NCI-H524 treated with DMSO at 0.1 percent for 48 hours (cell line): ENCODE results near the gene ZBTB21.
"Not testable (repeated sequence)": the region's sequence is repeated elsewhere in the genome, so short reads cannot be mapped to it uniquely, and the experiment has no call there.

Source experiments
- DNase-seq: peaks from one replicate; lab custom pipeline; 2025; lab: John Stamatoyannopoulos, UW

ZBTB21 gene

DNA sequence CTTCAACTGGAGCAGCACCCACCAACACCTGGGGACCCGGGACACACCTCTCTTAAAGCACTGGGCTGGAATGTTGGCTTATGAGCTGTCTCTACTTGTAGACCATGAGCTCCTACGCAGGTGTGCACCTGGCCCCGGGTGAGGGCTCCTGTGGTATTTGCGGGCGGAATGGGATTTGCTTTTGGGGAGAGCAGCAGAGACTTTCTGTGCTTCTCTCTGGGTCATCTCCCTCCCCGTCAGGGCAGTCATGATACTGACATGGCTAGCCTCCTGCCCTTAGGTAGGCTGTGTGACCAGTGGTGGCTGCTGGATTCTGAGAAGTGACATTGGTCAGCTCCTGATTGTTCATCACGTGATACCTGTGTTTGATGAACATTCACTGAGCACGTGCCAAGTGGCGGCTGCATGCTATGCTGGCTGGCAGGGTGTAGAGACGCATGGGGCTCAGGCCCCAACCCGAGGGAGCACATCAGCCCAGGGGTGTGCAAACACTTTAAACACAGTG, 9.0 kb upstream of the ZBTB21 start:
- DNase-seq: no peak

DNA sequence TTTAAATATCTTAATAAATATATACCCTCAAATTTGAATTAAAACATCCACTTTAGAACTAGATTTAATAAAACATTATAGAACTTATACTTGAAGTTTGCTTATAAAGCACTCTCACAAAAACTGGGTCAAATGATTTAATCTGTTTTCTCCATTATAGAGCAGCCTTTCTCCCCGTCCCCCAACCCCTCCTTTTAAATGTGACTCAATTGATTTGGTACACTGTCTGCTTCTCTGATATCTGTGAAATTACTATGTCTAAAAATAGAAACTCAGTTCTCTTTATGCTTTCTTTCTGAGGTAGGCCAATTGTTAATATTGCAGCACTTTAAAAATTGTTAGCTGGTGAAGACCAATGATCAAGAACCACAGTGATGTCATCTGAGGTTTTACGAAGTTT, 6.9 kb upstream of the ZBTB21 start:
- DNase-seq: no peak

DNA sequence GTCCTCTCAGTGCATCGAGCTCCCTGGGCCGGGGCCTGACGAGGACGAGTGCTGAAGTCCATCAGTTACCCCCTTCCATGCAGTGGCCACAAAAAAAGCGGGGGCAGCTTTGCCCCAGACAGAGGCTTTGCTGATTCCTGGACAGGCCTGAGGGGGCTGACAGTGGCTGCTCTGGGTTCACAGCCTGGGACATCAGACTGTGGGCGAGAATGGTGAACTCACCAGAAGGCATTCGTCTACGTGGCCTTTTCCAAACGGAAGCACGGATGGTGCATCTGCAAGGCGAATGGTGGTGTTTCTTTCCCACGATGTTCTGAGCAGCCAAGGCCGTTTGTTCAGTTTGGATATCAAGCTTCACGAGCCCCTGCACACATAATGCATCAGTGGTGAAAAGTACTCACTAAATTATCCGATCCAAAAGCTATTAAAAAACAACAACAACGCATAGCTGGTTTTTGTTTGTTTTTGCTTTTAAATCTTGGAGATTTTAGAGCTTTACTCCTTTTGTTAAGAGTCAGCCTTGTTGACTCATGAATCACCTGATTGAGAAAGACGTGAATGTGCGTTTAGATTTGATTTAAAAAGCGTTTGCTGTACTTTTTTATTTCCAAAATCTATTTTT, 6.3 kb upstream of the ZBTB21 start:
- no peak for DNase-seq

DNA sequence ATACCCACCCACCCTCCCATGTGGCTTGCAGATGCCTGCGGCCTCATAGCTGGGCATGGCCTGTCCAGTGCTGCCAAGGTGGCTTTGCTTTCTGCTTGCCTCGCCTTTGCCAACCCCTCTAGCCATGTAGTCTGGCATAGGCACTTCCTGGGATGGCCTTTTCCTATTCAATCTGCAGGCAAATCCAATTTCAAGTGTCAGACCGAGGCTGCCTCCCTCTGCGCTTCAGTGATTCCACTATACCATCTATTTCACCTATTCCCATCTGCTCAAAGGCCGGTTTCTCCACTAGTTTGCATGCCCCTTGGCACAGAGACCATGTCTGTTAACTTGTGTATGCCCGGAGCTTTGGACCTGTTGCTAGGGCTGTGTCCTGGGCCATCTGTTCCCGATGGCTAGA, 3.8 kb upstream of the ZBTB21 start:
- no peak for DNase-seq

GRCh38 chr21:42013376-42013775, 3.2 kb upstream of the ZBTB21 start:
- DNase-seq: peak; percentile 39

DNA sequence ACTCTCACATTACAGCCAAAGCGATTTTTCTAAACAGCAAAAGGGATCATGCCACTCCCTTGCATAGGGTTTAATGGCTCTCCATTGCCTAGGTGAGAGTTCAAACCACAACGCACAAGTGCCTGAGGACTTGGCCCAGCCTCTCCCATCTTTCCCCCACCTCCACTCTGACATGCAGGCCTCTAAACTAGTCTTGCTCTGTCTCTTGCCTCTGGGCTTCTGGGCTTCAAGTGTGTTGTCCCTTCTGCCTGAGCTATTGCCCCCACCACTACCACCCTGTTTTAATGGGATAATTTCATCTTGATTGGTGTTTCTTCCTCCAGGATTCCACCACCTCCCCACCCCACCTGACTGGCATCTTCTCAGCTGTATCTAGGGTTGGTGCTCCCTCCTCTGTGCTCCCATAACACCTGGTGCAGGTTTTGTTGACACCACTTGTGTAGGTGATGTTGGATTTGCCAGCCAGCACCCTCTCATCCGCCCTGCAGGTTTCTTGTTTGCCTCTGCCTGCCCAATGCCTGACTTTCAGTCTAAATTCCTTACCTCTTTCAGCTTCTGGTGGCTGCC, 2.7 kb upstream of the ZBTB21 start:
- no peak for DNase-seq

DNA sequence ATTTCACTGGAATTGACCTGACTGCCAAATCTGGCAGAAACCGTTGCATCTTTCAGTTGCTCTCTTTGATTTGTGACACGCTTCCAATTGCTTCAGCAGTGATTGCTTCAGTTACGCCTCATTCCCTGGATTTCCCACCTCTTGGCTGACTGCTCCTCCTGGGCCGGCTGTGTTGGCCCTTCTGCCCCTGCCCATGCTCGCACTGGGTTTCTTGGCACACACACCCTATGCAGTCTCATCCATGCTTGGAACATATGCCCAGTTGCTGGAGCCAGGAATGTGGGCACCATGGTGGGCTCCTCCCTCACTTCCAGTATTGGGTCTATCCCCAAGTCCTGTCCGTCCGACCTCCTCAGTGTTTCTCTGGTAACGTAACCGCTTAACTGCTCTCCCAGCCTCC, 2.2 kb upstream of the ZBTB21 start:
- DNase-seq: no peak

- DNase-seq: no peak
Measured at GRCh38 chr21:42010507-42011495, 641 bp upstream of the ZBTB21 start.

DNA sequence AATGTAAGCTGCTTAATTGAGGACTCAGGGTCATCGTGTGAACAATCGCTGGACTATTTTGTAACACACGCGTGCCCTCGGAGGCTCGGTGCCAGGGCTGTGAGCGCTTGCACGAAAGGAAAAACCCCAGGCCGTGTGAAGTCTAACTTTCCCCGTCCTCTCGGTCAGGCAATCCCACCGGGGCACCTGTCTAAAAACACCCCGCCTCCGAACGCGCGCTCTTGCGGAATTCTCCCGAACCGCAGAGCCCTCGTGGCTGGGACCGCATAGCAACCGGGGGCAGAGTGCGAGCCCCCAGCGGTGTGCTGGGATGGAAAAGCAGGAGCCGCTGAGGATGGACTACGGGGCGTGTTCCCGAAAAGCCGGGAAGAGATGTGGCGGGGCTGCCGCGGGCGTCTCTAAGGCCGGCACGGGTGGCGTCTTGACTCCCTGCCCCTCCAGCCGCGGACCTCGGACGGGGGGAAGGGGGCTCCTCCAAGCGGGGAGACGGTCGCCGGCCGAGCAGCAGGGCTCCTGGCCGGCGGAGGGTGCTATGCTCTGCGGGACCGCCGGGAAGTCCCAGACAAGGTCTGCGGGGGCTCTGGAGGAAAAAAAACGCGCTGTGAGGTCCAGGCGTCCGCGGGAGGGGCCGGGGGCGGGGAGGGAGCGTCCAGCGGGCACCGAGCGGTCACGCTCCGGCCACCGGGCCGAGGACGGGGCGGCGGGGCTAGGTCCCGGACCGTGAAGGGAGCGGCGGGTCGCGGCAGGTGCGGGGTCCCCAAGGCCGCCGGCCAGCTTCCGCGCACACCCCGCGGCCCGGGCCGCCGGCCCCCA, 936 bp downstream of the ZBTB21 start:
- DNase-seq: no peak

DNA sequence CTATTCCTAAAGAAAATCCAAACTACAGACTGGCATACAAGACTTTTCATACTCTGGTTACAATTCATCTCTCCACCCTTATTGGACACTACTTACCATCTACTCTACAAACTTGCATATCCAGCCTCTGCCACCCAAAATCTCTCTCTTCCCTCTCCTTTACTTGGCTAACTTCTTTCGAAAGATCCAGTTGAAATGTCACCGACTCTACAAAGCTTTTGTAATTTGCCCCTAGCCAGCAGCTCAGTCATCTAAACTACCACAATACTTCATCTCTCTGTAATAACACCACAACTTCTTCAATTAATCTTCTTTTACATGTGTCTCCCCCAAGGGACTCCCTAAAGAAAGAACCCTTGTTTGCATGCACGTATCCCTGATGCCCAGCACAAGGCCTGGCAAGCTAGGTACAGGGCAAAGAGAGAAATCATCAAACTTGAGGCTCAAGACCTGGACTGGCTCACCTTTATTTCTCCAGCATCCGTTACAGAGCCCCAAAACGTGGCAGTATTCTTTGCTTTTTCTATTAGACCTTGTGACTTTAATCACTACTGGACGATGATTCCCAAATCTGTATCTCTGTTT, 2.7 kb downstream of the ZBTB21 start:
- DNase-seq: no peak

GRCh38 chr21:42006765-42007164, 3.4 kb downstream of the ZBTB21 start:
- no peak for DNase-seq

- no peak for DNase-seq
Measured at GRCh38 chr21:42004406-42005199, 5.6 kb downstream of the ZBTB21 start.

DNA sequence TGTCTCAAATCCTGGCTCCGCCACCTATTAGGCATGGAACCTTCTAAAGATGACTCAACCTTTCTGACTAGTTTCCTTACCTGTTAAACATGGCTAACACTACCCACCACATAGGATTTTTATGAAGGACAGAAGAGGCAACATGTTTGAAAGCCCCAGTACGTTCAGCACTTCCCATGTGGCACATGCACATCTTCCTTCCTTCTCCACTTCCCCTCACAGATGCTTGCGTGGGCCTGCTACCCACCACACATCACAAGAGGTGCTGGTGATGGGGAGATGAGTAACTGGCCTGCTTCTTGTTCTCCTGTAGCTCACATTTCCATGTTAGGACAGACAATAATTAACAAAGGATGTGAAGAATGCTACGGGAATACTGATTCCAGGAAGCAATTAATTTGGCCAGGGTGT, 7.1 kb downstream of the ZBTB21 start:
- DNase-seq: no peak

- DNase-seq: no peak
Measured at GRCh38 chr21:42002421-42002958, 7.7 kb downstream of the ZBTB21 start.

- DNase-seq: no peak
Measured at GRCh38 chr21:42001781-42002180, 8.4 kb downstream of the ZBTB21 start.

- DNase-seq: no peak
Measured at GRCh38 chr21:42000908-42001307, 9.3 kb downstream of the ZBTB21 start.

DNA sequence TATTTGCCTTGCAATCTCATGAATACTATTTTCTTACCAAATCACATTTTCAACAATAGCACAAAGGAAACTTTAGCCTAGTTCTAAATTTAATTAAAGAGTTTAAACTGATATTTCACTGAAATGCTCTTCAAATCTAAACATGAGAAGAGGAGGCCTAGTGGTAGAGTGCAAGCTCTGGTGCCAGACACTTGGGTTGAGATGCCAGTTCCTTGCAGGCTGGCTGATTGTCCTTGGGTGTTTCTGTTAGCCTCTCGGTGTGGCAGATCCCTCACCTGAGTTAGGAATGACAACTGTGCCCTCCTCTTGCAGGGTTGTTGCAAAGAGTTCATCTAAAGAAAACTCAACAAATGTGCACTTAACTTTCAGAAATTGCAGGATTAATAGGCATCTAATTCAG, 12.5 kb downstream of the ZBTB21 start:
- DNase-seq: no peak

- no peak for DNase-seq
Measured at GRCh38 chr21:41995577-41995976, 14.6 kb downstream of the ZBTB21 start.

GRCh38 chr21:41994613-41995012, 15.5 kb downstream of the ZBTB21 start:
- not testable (repeated sequence) for DNase-seq

- no peak for DNase-seq
Measured at GRCh38 chr21:41993744-41994143, 16.4 kb downstream of the ZBTB21 start.
